Esophagus muscularis mucosa (tissue), 4 donors: ENCODE measurements around the gene ADAMTS10.

Source experiments
- CTCF ChIP-seq, 3 experiments: fragments of 200-600 bp in 2 of 3; fragments of 450-650 bp in 1 of 3; sonication (generic) in 2 of 3; IDR thresholded peaks; one replicate each; pipeline ENCODE4 v1.5.1; 2017 to 2019; ENCODE audit warnings: antibody characterized with exemption in 3 of 3, mild to moderate bottlenecking in 2 of 3, moderate library complexity in 1 of 3
- EP300 ChIP-seq: sonication (generic); formaldehyde crosslinking; IDR thresholded peaks from one replicate; pipeline ENCODE4 v1.6.1; 2017; ENCODE audit warnings: antibody characterized with exemption
- POLR2A ChIP-seq: fragments of 450-650 bp; IDR thresholded peaks from one replicate; pipeline ENCODE4 v1.6.1; 2017; ENCODE audit warnings: antibody characterized with exemption, moderate library complexity, mild to moderate bottlenecking, low read depth
- POLR2AphosphoS5 ChIP-seq, 2 donors: sonication (generic); formaldehyde crosslinking; IDR thresholded peaks; one replicate each; pipeline ENCODE4 v1.6.1; 2017; ENCODE audit warnings: antibody characterized with exemption in 2 of 2

- TF ChIP-seq CTCF (IDR thresholded peaks at IDR 0.05) = no peak
- no peak for TF ChIP-seq POLR2AphosphoS5 (IDR thresholded peaks at IDR 0.05)
- TF ChIP-seq POLR2A = no peak
- TF ChIP-seq EP300 = no peak
These were observed 8.2 kb upstream of the ADAMTS10 start for GRCh38 chr19:8618751-8619150.
